GM12891 (cell line): ENCODE results near the gene ARPC4.

Source experiments
- PAX5 ChIP-seq: IDR thresholded peaks from 2 replicates; pipeline ENCODE4 v1.6.1; 2011; ENCODE audit warnings: low read length, moderate library complexity, mild to moderate bottlenecking; ENCODE audit not compliant: insufficient read depth, severe bottlenecking
- POLR2A ChIP-seq: IDR thresholded peaks from 2 replicates; pipeline ENCODE4 v1.6.1; 2011; ENCODE audit warnings: low read depth, low read length, control low read depth
- POLR2AphosphoS5 ChIP-seq: IDR thresholded peaks from 2 replicates; pipeline ENCODE4 v1.6.1; 2011; ENCODE audit warnings: low read depth, low read length, control low read depth
- POU2F2 ChIP-seq: IDR thresholded peaks from 2 replicates; pipeline ENCODE4 v1.6.1; 2011; ENCODE audit warnings: low read depth, mild to moderate bottlenecking, control low read depth, low read length, moderate library complexity
- SPI1 ChIP-seq: IDR thresholded peaks from 2 replicates; pipeline ENCODE4 v1.6.1; 2011; ENCODE audit warnings: low read depth, low read length, control low read depth
- TAF1 ChIP-seq: IDR thresholded peaks from 2 replicates; pipeline ENCODE4 v1.6.1; 2011; ENCODE audit warnings: low read depth, low read length, control low read depth

DNA sequence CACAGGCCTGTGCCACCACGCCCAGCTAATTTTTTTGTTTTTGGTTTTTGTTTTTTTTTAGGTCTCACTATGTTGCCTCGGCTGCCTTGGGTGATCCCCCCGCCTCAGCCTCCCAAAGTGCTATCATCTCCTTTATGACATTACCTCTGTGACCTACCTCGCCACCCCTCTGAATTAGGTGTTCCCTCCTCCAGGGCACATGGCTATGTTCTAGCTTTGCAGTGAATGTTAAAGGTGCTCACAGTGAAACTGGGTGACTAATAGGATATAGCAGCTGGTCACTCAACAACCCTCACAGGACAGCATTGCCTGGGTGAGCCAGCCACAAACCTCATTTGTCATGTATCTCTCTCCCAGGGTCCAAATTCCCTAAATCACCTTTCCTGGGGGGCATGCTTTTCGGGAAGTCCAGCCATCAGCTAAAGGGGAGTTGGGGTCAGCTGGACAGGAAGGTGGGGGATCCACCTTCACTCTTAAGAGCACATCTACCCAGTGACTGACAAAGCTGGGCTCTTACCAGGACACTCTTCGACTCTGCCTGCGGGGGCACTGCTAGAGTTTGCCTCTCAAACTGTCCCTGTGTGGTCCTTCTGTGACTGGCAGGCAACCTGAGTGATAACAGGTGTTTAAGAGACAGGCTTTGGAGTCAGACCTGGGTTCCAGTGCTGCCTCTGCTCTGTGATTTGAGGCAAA is 15.6 kb downstream of the ARPC4 start:
- TF ChIP-seq POLR2A (peak; percentile 46), POLR2AphosphoS5 (peak; percentile 47; the same call in 1 of the 2 replicates), TAF1 (no peak), PAX5 (no peak), SPI1 (no peak), POU2F2 (peak; percentile 67)
